GM18951 (cell line): ENCODE measurements around the gene CFAP43.

Experiments
- POLR2A ChIP-seq: IDR thresholded peaks from 4 replicates; pipeline ENCODE4 v1.6.1; 2011; ENCODE audit warnings: mild to moderate bottlenecking; ENCODE audit not compliant: insufficient read length, insufficient read depth; ENCODE audit errors: extremely low read depth
- in situ Hi-C: fragments of 300-500 bp; cut with MboI; formaldehyde crosslinking; loops from one replicate; pipeline ENCODE4 v1.12.0; 2022; ENCODE audit warnings: low sequenced_read_pairs, mixed read lengths, inconsistent platforms; ENCODE audit not compliant: unreplicated experiment

The CFAP43 gene

DNA sequence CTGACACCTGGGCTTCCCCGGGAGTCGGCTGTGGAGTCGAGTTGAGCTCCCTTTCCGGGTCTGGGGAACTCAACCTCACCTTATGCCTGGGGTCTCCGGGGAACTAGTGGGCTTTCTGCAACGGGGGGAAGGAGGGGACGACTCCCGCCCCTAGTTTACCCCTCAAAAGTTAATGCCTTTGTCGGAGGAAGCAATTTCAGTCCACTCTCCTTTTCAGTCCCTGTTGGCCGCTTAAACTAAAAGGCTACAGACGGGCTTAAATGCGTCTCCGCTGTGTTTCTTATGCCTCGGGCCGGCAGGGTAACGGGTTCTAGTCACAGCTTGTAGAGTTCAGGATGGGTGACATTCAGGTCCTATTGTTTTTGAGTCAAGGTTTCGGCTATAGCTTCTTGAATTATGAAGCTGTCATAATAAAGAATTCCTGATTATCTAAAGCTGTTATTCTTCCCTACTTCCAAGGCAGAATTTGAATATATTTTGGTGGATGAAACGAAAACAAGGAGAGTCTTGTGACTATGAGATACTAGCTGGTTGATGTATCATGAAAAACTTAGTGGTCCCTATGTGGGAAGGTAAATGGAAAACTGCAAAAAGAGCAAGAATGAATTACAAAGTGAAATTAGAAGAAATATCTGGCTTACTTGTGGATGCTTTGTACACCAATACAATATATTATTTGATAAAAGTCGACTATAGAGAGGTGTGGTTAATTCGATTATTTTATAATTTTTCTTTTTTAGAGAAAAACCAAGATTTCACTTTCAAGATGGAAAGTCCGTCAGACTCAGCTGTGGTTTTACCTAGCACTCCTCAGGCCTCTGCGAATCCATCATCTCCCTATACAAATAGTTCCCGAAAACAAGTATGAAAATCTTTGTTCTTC, 109.7 kb downstream of the CFAP43 start:
- TF ChIP-seq POLR2A, result no peak
- in situ Hi-C loops, result no loop called here

DNA sequence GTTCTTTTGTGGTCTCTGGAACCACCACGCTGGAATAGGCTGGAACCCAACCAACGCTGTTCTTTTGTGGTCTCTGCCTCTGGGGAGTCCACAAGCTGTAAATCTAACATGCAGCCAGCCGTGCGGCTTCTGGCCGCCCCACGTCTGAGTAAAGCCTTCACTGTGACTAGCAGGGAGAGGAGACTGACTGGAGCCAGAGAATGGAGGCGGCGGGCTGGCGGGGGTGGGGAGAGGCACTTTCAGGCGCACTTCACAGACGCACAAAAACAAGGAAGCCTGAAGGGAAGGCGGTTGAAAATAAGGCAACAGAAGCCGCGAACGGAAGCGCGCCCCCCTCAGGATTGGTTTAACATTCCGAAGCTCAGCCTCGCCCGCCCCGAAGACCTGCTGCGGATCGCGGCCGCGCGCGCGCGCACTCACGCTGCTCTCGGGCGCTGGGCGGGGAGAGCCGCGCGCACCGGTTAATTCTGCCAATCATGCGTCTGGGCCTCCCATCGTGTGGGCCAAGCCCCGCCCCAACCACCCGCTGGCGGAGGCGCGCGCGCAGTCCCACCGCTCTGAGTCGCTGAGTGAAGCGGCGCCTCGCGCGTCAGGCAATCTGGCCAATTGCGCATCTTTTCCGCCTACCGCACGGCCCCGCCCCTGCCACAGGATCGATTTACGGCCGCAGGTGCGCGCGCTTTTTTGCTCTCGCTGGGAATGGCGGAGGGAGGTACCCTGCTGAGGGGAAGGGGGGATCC, 110.5 kb downstream of the CFAP43 start, which contains the start of gene SFR1:
Gene SFR1, plus strand, starts transcription at position 687 of the 740 bp plus-strand sequence. Its CDS starts 13 bp downstream, at position 700.
- peak; percentile 93 for TF ChIP-seq POLR2A
- in situ Hi-C loops, result no loop called here

DNA sequence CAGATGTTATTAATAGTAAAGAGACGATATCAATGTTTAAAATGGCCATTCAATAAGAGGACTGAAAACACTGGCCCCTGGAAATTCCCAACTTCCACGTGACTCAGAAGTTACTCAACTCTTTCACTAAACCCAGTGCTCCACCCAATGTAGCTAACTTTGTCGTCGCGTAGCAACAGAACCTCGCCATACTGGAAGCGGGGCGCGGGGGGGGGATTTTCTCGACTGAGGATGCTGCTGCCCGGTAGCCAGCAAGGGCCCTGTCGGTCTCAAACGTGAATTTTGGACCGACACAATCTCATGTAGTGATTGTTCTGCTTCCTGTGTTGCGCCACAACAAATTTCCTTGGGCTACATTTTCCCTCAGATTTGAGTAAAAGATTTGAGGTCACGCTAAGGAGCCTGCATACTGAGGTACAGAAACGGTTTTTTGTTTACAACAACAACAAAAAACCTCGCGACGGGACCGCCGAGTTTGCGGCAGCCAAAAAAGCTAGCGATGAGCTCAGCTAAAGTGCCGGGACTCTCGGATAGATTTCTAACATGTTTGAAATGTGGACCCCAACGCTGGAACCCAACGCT, 111.2 kb downstream of the CFAP43 start:
- TF ChIP-seq POLR2A, result no peak
- in situ Hi-C loops, result no loop called here

DNA sequence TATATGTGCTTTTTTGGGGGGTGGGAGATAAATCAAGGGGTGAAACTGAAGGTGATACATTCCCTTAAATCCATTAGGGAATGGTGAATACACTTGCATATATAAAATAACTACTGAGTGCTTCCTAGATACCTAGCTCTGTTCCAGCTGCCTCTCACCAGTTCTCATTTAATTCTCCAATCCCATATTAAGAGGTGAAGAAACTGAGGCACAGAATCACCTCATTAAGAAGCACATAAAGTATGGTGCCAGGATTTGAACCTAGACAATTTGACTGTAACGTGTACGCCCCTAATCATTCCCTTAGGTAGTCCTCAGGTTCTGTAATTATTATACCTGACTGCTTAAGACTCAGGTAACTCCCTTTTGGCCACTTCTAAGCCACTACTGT, 111.7 kb downstream of the CFAP43 start:
- in situ Hi-C loops, result no loop called here
- no peak for TF ChIP-seq POLR2A

- in situ Hi-C loops, result no loop called here
Measured at GRCh38 chr10:104119996-104120395, 112.2 kb downstream of the CFAP43 start.

DNA sequence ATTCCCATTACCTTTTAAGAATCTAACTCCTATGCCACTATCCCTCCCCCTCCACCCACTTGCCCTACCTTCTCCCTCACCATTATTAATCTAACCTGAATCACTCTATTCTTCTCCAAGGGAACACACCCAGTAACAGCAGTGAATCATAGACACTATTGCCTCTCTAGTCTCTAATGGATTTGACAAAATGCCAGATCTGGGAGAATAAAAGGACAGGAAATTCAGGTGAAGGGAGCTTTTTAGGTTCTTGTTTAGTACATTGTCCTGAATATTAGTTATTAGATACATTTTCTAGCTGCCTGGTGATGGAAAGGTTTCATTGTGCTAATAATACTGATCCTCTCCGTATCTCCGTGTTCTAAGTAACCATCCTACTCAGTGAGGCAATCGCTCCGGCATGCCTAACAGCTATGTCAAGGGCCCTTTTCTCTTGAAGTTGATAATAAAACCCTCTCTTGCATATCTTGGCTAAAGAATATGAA, 114.3 kb downstream of the CFAP43 start:
- in situ Hi-C loops, result no loop called here
- no peak for TF ChIP-seq POLR2A

More at GRCh38 chr10:104119996-104120395, 112.2 kb downstream of the CFAP43 start:
- TF ChIP-seq POLR2A, result no peak

DNA sequence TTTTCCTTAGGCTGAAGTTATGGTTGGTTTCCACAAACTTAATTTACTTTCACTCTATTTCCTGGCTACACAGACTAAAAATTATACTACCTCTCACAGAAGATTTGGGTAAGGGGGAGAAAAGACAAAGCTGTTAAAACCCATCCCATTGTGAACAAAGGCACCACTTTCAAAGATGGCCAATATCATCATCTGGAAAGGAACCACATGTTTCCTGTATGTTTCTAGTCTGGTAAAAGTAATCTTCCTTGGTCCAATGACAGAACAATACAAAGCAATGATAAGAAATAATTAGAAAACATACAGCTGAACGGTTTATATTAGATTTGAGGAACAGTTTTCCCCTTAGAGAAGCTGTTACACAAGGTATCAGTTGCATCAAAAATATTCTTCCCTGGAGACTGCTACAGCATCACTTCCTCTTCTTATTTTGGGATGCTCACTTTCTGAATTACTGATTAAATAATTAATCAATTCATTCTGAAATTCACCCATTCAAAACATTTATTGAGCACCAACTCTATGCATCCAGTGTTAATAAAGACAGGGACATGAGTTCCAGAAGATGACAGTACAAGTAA, 118.7 kb downstream of the CFAP43 start:
- TF ChIP-seq POLR2A, result no peak
- in situ Hi-C loops, result no loop called here

DNA sequence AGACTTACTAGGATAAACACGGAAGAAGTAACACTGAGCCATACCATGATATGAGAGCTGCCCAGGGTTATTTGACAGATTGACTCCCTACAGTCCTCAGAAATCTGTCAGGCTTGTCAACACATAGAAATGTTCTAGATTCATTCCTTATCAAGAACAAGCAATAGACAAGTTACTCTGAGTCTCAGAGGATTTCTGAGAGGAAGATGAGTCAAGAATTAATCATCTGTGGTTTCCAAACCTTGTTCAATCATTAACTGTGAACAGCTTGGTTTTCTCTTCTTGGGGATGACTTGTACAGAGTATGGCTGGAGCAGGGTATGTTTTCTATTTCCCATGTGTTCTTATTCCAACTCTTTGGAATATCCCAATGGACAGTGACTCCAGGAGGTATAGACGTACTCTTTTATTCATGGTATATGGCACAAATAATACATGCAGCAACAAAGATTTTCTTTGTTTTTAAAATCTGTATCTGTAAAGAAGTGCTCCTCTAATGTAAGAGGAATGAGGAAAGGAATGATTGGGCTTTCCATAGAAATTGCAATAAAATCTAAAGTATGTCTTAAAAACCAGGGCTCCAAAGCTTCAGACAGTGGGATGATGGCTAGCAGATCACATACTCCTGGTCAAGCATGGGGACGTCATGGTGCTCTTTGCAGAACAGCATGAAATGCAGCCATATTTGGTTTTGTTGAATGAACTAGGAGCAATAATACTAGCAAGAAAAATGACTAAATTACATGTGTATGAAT, 122.1 kb downstream of the CFAP43 start:
- TF ChIP-seq POLR2A, result no peak
- in situ Hi-C loops, result no loop called here

DNA sequence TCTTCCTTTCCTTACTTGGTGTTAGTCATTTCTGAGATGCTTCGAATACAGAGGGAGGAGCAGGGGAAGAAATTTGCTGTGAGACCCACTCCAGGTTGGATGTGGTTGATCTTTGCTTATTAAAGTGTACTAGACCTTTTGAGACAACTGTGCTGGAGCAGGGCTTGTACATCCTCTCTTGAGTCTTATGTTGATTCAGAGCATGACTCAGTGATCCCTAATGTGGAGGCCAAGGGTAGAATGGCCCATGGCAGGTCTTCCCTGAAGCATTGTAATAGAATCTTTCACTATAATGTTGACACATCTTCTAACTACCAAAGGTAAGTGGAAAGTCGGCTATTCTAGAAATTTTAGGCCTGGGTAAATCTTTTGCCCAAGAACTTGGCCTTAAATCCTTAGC, 127.2 kb downstream of the CFAP43 start:
- in situ Hi-C loops, result no loop called here

GRCh38 chr10:104104418-104104817, 127.7 kb downstream of the CFAP43 start:
- in situ Hi-C loops, result no loop called here

More for the DNA sequence above, 127.2 kb downstream of the CFAP43 start:
- no peak for TF ChIP-seq POLR2A

DNA sequence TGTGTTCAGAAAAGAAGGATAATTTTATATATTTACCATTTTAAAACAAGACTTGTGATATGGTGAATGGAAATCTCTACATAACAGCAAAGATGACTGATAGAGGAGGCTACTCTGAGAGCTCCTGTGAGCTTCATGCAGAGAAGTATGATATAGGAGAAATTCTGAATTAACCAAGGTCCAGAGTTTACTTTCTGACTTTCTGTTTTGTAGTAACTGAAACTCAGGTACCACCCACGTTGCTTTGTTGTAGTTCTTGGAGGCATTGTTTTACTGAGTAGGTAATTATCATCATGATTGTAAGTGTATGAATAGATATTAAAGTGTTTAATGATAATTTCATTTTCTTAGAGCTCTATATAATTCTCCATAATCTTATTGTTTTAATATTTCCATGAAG, 128.2 kb downstream of the CFAP43 start:
- in situ Hi-C loops, result no loop called here
- TF ChIP-seq POLR2A, result no peak

More at GRCh38 chr10:104104418-104104817, 127.7 kb downstream of the CFAP43 start:
- no peak for TF ChIP-seq POLR2A

- in situ Hi-C loops, result no loop called here
- no peak for TF ChIP-seq POLR2A
Measured at GRCh38 chr10:104101902-104102301, 130.3 kb downstream of the CFAP43 start.

DNA sequence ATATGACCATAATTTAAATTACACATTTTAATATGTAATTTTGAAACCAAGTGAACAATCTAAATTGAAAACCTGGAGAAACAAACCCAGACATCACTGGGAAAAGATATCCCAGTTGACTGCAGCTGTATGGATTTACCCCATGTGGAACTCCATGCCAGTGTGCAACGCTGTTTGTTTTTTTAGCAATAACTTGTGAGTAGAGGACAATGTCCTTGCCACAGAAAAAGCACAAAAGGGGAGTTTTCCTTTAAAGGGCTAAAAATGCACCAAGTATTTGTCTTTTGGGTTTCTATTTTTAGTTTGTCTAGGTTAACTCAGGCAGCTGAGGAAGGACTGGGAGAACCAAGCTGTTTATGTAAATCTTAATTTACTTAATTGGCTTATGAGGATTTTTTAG, 131.4 kb downstream of the CFAP43 start:
- TF ChIP-seq POLR2A, result no peak
- in situ Hi-C loops, result no loop called here

DNA sequence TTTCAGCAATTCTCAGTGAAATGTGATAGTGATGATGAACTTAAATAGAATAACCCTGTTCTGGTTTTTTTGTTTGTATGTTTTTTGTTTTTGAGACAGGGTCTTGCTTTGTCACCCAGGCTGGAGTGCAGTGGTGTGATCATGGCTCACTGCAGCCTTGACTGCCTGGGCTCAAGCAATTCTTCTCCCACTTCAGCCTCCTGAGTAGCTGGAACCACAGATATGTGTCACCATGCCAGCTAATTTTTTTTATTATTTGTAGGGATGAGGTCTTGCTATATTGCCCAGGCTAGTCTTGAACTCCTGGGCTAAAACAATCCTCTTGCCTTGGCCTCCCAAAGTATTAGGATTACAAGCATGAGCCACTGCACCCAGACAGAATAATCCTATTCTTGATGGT, 132.2 kb downstream of the CFAP43 start:
- in situ Hi-C loops, result no loop called here
- TF ChIP-seq POLR2A, result no peak
